PC-3 (cell line): ENCODE results near the gene TXNDC11. TPM values are rescaled to one million over a fixed set of nuclear protein-coding genes. Genes with fewer than 3 reads are reported as not detected.
A peak's percentile ranks its signal among the peaks of the same experiment; 100 is the strongest.

Source experiments
- ATAC-seq: fragments of 200-7000 bp; cut with Tn5 transposase; 2 replicates; pipeline ENCODE4 v1.9.1; 2020; ENCODE audit warnings: mild to moderate bottlenecking, moderate library complexity
- BruUV-seq: library from RNA; stranded (reverse); fragments of 400-500 nt; replicated peaks from 2 replicates; lab custom pipeline; 2021; lab: Mats Ljungman, UMichigan
- CTCF ChIA-PET: fragments of 300-600 bp; sonication (Branson Sonifier 250); formaldehyde crosslinking; loops from one replicate; lab custom pipeline; 2022; ENCODE audit warnings: antibody characterized with exemption; lab: Charles Lee
- POLR2A ChIA-PET: fragments of 300-600 bp; sonication (Branson Sonifier 250); formaldehyde crosslinking; loops from one replicate; lab custom pipeline; 2022; ENCODE audit warnings: antibody characterized with exemption; ENCODE audit not compliant: unreplicated experiment; lab: Charles Lee
- DNase-seq: peaks from one replicate; pipeline ENCODE4 v3.0.0-alpha.2; 2015
- H2AFZ ChIP-seq: fragments of 300-600 bp; sonication (generic); 2 replicates; pipeline ENCODE4 v1.6.0; 2016; ENCODE audit warnings: antibody characterized with exemption, low read length
- H3F3A ChIP-seq: fragments of 300-600 bp; sonication (generic); one replicate; pipeline ENCODE4 v1.6.0; 2017; ENCODE audit warnings: antibody characterized with exemption, low read length, control low read depth, mild to moderate bottlenecking; ENCODE audit not compliant: unreplicated experiment
- H3K27ac ChIP-seq: fragments of 300-600 bp; sonication (generic); 2 replicates; pipeline ENCODE4 v1.5.1; 2016; ENCODE audit warnings: mild to moderate bottlenecking, low read length
- H3K27me3 ChIP-seq: fragments of 300-600 bp; sonication (generic); 2 replicates; pipeline ENCODE4 v1.6.1; 2016; ENCODE audit warnings: low read length, mixed read lengths
- H3K36me3 ChIP-seq: fragments of 300-600 bp; sonication (generic); 2 replicates; pipeline ENCODE4 v1.6.1; 2016; ENCODE audit warnings: low read depth, mixed run types, low read length, mixed read lengths
- H3K4me1 ChIP-seq: fragments of 300-600 bp; sonication (generic); 2 replicates; pipeline ENCODE4 v1.5.1; 2016; ENCODE audit warnings: low read length; ENCODE audit not compliant: insufficient read depth
- H3K4me2 ChIP-seq: fragments of 300-600 bp; sonication (generic); 2 replicates; pipeline ENCODE4 v1.6.0; 2016; ENCODE audit warnings: low read length
- H3K4me3 ChIP-seq: fragments of 300-600 bp; sonication (generic); 2 replicates; pipeline ENCODE4 v1.5.1; 2016; ENCODE audit warnings: mild to moderate bottlenecking, low read length, mixed read lengths
- H3K79me2 ChIP-seq: fragments of 300-600 bp; sonication (generic); 2 replicates; pipeline ENCODE4 v1.6.1; 2017; ENCODE audit warnings: low read length, mixed read lengths
- H3K9ac ChIP-seq: fragments of 300-600 bp; sonication (generic); 2 replicates; pipeline ENCODE4 v1.6.0; 2016; ENCODE audit warnings: mild to moderate bottlenecking, low read length
- H3K9me2 ChIP-seq: fragments of 300-600 bp; sonication (generic); replicated peaks from 2 replicates; pipeline ENCODE4 v1.6.1; 2016; ENCODE audit warnings: mixed run types, low read length, mixed read lengths
- H3K9me3 ChIP-seq: fragments of 300-600 bp; sonication (generic); 2 replicates; pipeline ENCODE4 v1.6.1; 2016; ENCODE audit warnings: low read length, mixed read lengths
- H4K20me1 ChIP-seq: fragments of 300-600 bp; sonication (generic); 2 replicates; pipeline ENCODE4 v1.6.1; 2016; ENCODE audit warnings: low read length, mixed read lengths
- CTCF ChIP-seq: fragments of 300-600 bp; sonication (generic); conservative IDR thresholded peaks from 2 replicates; pipeline ENCODE4 v1.5.1; 2017; ENCODE audit warnings: antibody characterized with exemption, low read depth, mild to moderate bottlenecking, low read length
- EZH2 ChIP-seq: fragments of 300-600 bp; sonication (generic); IDR thresholded peaks from one replicate; pipeline ENCODE4 v1.6.1; 2017; ENCODE audit warnings: antibody characterized with exemption, mild to moderate bottlenecking, low read length; ENCODE audit not compliant: unreplicated experiment
- EZH2phosphoT487 ChIP-seq: fragments of 300-600 bp; sonication (generic); IDR thresholded peaks from 2 replicates; pipeline ENCODE4 v1.6.1; 2018; ENCODE audit warnings: mild to moderate bottlenecking, antibody characterized with exemption, low read length, borderline replicate concordance
- intact Hi-C: fragments of 100-400 bp; cut with micrococcal nuclease; formaldehyde crosslinking; loops from 2 replicates; pipeline ENCODE4 v1.9.0; 2023
- total RNA-seq: library from RNA; depleted of rRNA; stranded (reverse); fragments of >200 nt; gene quantifications from 2 replicates; pipeline ENCODE4 v1.2.3, GENCODE V29; 2014

Gene TXNDC11
- total RNA-seq, 1 experiment from 2014 or later = 20.2 TPM

- H3F3A ChIP-seq = no peaks in the 10 kb centered on the region
- peak overlapping the region; percentile 26; the same call in 1 of the 2 replicates for H3K4me2 ChIP-seq
Measured at GRCh38 chr16:11635679-11636171, 106.9 kb downstream of the TXNDC11 start.

GRCh38 chr16:11635113-11635652 is 107.5 kb downstream of the TXNDC11 start:
- intact Hi-C loops = no loop called here
- Histone ChIP-seq H2AFZ (no peak overlapping the region), H3K36me3 (no peaks in the 10 kb centered on the region), H3K27ac (no peak overlapping the region), H3K9me3 (no peaks in the 10 kb centered on the region), H3K4me3 (no peak overlapping the region), H3K9ac (no peak overlapping the region), H3F3A (no peaks in the 10 kb centered on the region), H4K20me1 (no peaks in the 10 kb centered on the region), H3K4me2 (no peak overlapping the region), H3K9me2 (no peaks in the 10 kb centered on the region), H3K79me2 (no peaks in the 10 kb centered on the region), H3K27me3 (no peaks in the 10 kb centered on the region), H3K4me1 (peaks cover 5% of the 10 kb centered on the region)
- ChIA-PET POLR2A (no interaction called here), CTCF (no interaction called here)
- BruUV-seq = no TSS peak
- DNase-seq (no peak), ATAC-seq (no peak)
- TF ChIP-seq CTCF (no peak), EZH2 (no peak), EZH2phosphoT487 (no peak)

More at GRCh38 chr16:11635679-11636171, 106.9 kb downstream of the TXNDC11 start:
- H3K27me3 ChIP-seq = no peaks in the 10 kb centered on the region
- ATAC-seq (no peak), DNase-seq (no peak)
- no TSS peak for BruUV-seq
- POLR2A ChIA-PET = no interaction called here
- H3K9me3 ChIP-seq = no peaks in the 10 kb centered on the region
- TF ChIP-seq EZH2 = no peak
- TF ChIP-seq CTCF = no peak
- TF ChIP-seq EZH2phosphoT487 = no peak
- no peaks in the 10 kb centered on the region for H3K9me2 ChIP-seq
- H4K20me1 ChIP-seq = no peaks in the 10 kb centered on the region
- H3K27ac ChIP-seq = no peak overlapping the region
- intact Hi-C loops = no loop called here
- CTCF ChIA-PET = no interaction called here
- H3K36me3 ChIP-seq = no peaks in the 10 kb centered on the region
- H3K4me1 ChIP-seq = peaks cover 11% of the 10 kb centered on the region
- H3K79me2 ChIP-seq = no peaks in the 10 kb centered on the region
- H3K4me3 ChIP-seq = no peak overlapping the region
- no peak overlapping the region for H3K9ac ChIP-seq
- H2AFZ ChIP-seq = no peak overlapping the region

- H3K79me2 ChIP-seq = no peaks in the 10 kb centered on the region
- H3K36me3 ChIP-seq = no peaks in the 10 kb centered on the region
- CTCF ChIA-PET = no interaction called here
- BruUV-seq = no TSS peak
- ATAC-seq (no peak), DNase-seq (no peak)
- no peaks in the 10 kb centered on the region for H3K9me2 ChIP-seq
- no peaks in the 10 kb centered on the region for H3K4me1 ChIP-seq
- H3K4me2 ChIP-seq = no peak overlapping the region
- H3K9me3 ChIP-seq = no peaks in the 10 kb centered on the region
- no peak overlapping the region for H3K27ac ChIP-seq
- no peaks in the 10 kb centered on the region for H3F3A ChIP-seq
- H3K9ac ChIP-seq = no peak overlapping the region
- H3K4me3 ChIP-seq = no peak overlapping the region
- no peaks in the 10 kb centered on the region for H3K27me3 ChIP-seq
- no peak overlapping the region for H2AFZ ChIP-seq
- intact Hi-C loops = no loop called here
- TF ChIP-seq CTCF (no peak), EZH2phosphoT487 (no peak), EZH2 (no peak)
- no peaks in the 10 kb centered on the region for H4K20me1 ChIP-seq
- POLR2A ChIA-PET = no interaction called here
Measured at GRCh38 chr16:11634312-11634711, 108.3 kb downstream of the TXNDC11 start.
